Tibial nerve (tissue), 4 donors: ENCODE measurements around the gene LGALS7B.

Experiments
- EP300 ChIP-seq, 2 donors: sonication (generic); formaldehyde crosslinking; IDR thresholded peaks; one replicate each; pipeline ENCODE4 v1.6.1; 2017; ENCODE audit warnings: antibody characterized with exemption in 2 of 2, mild to moderate bottlenecking in 1 of 2
- POLR2A ChIP-seq, 2 donors: fragments of 450-650 bp; IDR thresholded peaks; one replicate each; pipeline ENCODE4 v1.6.1; 2017; ENCODE audit warnings: antibody characterized with exemption in 2 of 2, mild to moderate bottlenecking in 2 of 2, moderate library complexity in 2 of 2
- TF ChIP-seq, protein P1 (sequence below), 5 experiments: fragments of 200-600 bp in 3 of 5; fragments of 450-650 bp in 2 of 5; sonication (generic) in 3 of 5; IDR thresholded peaks; one replicate each; pipeline ENCODE4 v1.5.1; 2016 to 2019; ENCODE audit warnings: antibody characterized with exemption in 5 of 5, mild to moderate bottlenecking in 3 of 5, moderate library complexity in 2 of 5

- no peak for TF ChIP-seq POLR2A (IDR thresholded peaks at IDR 0.05)
- TF ChIP-seq, protein P1, sequence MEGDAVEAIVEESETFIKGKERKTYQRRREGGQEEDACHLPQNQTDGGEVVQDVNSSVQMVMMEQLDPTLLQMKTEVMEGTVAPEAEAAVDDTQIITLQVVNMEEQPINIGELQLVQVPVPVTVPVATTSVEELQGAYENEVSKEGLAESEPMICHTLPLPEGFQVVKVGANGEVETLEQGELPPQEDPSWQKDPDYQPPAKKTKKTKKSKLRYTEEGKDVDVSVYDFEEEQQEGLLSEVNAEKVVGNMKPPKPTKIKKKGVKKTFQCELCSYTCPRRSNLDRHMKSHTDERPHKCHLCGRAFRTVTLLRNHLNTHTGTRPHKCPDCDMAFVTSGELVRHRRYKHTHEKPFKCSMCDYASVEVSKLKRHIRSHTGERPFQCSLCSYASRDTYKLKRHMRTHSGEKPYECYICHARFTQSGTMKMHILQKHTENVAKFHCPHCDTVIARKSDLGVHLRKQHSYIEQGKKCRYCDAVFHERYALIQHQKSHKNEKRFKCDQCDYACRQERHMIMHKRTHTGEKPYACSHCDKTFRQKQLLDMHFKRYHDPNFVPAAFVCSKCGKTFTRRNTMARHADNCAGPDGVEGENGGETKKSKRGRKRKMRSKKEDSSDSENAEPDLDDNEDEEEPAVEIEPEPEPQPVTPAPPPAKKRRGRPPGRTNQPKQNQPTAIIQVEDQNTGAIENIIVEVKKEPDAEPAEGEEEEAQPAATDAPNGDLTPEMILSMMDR (IDR thresholded peaks at IDR 0.05): no peak
- no peak for TF ChIP-seq EP300 (IDR thresholded peaks at IDR 0.05)
These were observed 27.2 kb downstream of the LGALS7B start for GRCh38 chr19:38816131-38816750.
